DND-41 (cell line): ENCODE measurements around the gene CBY1.

ENCODE experiments used
- ATAC-seq: fragments of 200-7000 bp; cut with Tn5 transposase; 3 replicates; pipeline ENCODE4 v1.9.1; 2021; ENCODE audit warnings: low read depth; ENCODE audit not compliant: insufficient read depth
- DNase-seq: peaks from one replicate; pipeline ENCODE4 v3.0.0-alpha.2; 2020
- H2AFZ ChIP-seq: 2 replicates; pipeline ENCODE4 v1.6.0; 2012; ENCODE audit warnings: low read depth, low read length
- H3K27ac ChIP-seq: 2 replicates; pipeline ENCODE4 v1.5.1; 2012; ENCODE audit warnings: low read length, inconsistent platforms
- H3K27me3 ChIP-seq: fragments of 200-600 bp; sonication (generic); 2 replicates; pipeline ENCODE4 v1.6.0; 2012; ENCODE audit warnings: low read length, mild to moderate bottlenecking, inconsistent platforms; ENCODE audit not compliant: insufficient read depth, poor library complexity
- H3K36me3 ChIP-seq: 2 replicates; pipeline ENCODE4 v1.5.1; 2012; ENCODE audit warnings: low read length, inconsistent platforms; ENCODE audit not compliant: insufficient read depth
- H3K4me1 ChIP-seq: 2 replicates; pipeline ENCODE4 v1.5.1; 2012; ENCODE audit warnings: mild to moderate bottlenecking, low read length; ENCODE audit not compliant: insufficient read depth
- H3K4me2 ChIP-seq: 2 replicates; pipeline ENCODE4 v1.6.0; 2012; ENCODE audit warnings: mild to moderate bottlenecking, moderate library complexity, low read length, inconsistent platforms; ENCODE audit not compliant: insufficient read depth
- H3K4me3 ChIP-seq, 2 experiments: fragments of 200-600 bp in 1 of 2; shearing (Covaris generic) in 1 of 2; 2 replicates each; pipeline ENCODE4 v1.5.1; 2012 to 2016; ENCODE audit warnings: inconsistent platforms in 2 of 2, low read length in 2 of 2, mild to moderate bottlenecking in 2 of 2, low read depth in 1 of 2, moderate library complexity in 1 of 2
- H3K79me2 ChIP-seq: 2 replicates; pipeline ENCODE4 v1.6.0; 2012; ENCODE audit warnings: low read length, inconsistent platforms; ENCODE audit not compliant: insufficient read depth
- H3K9ac ChIP-seq: 2 replicates; pipeline ENCODE4 v1.6.0; 2012; ENCODE audit warnings: low read depth, mild to moderate bottlenecking, inconsistent platforms, low read length, moderate library complexity
- H3K9me3 ChIP-seq: 2 replicates; pipeline ENCODE4 v1.5.1; 2012; ENCODE audit warnings: low read length, moderate library complexity, mild to moderate bottlenecking, inconsistent platforms; ENCODE audit not compliant: insufficient read depth, severe bottlenecking
- H4K20me1 ChIP-seq: 2 replicates; pipeline ENCODE4 v1.6.0; 2012; ENCODE audit warnings: low read length; ENCODE audit not compliant: insufficient read depth
- EZH2 ChIP-seq: IDR thresholded peaks from 3 replicates; pipeline ENCODE4 v1.6.1; 2012; ENCODE audit warnings: borderline replicate concordance, low read depth, mild to moderate bottlenecking, moderate library complexity, low read length, inconsistent platforms; ENCODE audit not compliant: severe bottlenecking
- TF ChIP-seq, protein P1 (sequence below): IDR thresholded peaks from 2 replicates; pipeline ENCODE4 v1.5.1; 2012; ENCODE audit warnings: borderline replicate concordance, low read length, moderate library complexity, mild to moderate bottlenecking; ENCODE audit not compliant: poor library complexity, severe bottlenecking; ENCODE audit errors: extremely low read depth

CBY1 gene

DNA sequence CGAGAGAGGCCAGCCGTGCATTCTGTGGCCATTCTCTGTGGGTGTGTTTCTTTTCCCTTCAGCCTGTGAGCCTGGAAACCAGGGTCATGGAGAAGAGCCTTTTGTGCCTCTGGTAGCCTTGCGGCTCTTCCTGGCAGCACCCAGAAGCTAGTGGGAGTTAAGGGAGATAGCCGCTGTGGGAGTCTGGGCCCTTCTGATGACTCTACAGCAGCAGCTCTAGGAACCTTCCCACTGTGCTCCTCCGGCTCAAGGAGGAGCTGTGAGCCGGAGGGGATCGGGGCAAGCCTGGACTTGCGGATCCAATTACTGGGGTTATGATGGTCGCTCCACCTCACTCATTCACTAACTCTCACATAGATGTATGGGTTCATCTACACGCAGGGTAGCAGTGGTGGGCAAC, 59.8 kb downstream of the CBY1 start:
- Histone ChIP-seq H3K4me1 (peaks cover 8% of the 10 kb centered on the region; the same call in 1 of the 2 replicates), H3K4me2 (no peak overlapping the region), H2AFZ (no peak overlapping the region), H3K9me3 (no peaks in the 10 kb centered on the region), H4K20me1 (peaks cover 58% of the 10 kb centered on the region), H3K9ac (no peak overlapping the region), H3K79me2 (peaks cover 71% of the 10 kb centered on the region), H3K27me3 (no peaks in the 10 kb centered on the region), H3K36me3 (peaks cover 70% of the 10 kb centered on the region), H3K4me3 (no peak overlapping the region), H3K27ac (no peak overlapping the region)
- ATAC-seq (no peak), DNase-seq (no peak)
- TF ChIP-seq EZH2 = no peak
- TF ChIP-seq, protein P1, sequence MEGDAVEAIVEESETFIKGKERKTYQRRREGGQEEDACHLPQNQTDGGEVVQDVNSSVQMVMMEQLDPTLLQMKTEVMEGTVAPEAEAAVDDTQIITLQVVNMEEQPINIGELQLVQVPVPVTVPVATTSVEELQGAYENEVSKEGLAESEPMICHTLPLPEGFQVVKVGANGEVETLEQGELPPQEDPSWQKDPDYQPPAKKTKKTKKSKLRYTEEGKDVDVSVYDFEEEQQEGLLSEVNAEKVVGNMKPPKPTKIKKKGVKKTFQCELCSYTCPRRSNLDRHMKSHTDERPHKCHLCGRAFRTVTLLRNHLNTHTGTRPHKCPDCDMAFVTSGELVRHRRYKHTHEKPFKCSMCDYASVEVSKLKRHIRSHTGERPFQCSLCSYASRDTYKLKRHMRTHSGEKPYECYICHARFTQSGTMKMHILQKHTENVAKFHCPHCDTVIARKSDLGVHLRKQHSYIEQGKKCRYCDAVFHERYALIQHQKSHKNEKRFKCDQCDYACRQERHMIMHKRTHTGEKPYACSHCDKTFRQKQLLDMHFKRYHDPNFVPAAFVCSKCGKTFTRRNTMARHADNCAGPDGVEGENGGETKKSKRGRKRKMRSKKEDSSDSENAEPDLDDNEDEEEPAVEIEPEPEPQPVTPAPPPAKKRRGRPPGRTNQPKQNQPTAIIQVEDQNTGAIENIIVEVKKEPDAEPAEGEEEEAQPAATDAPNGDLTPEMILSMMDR = no peak

DNA sequence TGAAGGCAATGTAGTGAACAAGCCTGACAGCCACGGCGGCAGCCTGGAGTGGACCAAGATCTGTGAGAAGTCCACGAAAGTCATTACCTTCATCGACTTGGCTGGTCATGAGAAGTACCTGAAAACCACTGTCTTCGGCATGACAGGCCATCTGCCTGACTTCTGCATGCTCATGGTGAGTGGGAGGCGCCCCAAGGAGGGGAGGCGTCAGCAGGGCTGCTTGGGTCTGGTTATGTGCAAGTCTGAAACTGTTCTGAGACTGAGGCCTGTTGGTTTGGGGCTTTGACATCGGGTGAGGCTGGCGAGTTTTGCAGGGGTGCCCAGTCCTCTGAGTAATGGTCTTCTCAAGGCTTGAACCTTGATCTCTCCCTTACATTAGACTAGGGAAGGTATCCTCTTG, 60.4 kb downstream of the CBY1 start:
- H3K9ac ChIP-seq = no peak overlapping the region
- H3K79me2 ChIP-seq = peaks cover 65% of the 10 kb centered on the region
- H3K4me1 ChIP-seq = peaks cover 8% of the 10 kb centered on the region; the same call in 1 of the 2 replicates
- H3K4me3 ChIP-seq = no peak overlapping the region
- DNase-seq = no peak
- ATAC-seq = no peak
- H4K20me1 ChIP-seq = peaks cover 55% of the 10 kb centered on the region
- H3K9me3 ChIP-seq = no peaks in the 10 kb centered on the region
- no peak overlapping the region for H3K27ac ChIP-seq
- TF ChIP-seq EZH2 = no peak
- TF ChIP-seq, protein P1 = no peak
- H2AFZ ChIP-seq = no peak overlapping the region
- no peaks in the 10 kb centered on the region for H3K27me3 ChIP-seq
- peaks cover 74% of the 10 kb centered on the region for H3K36me3 ChIP-seq
- H3K4me2 ChIP-seq = no peak overlapping the region

DNA sequence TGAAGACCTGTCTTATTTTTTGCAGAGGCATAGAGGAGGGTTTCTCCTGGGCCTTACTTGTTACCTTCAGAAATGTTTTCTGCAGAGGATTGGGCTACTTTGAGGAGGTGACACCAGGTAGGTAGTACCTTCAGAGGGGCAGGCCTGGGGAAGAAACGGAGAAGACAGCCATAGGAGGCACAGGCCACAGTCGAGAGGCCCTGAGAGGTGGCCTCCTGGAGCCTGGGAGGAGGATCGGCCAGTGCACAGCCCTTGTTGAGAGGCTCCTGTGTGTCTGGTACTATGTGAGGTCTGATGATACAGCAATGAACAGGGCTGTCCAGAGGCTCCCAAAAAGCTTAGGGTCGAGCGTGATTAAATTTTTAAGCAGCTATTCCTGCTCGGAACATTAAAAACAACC, 60.8 kb downstream of the CBY1 start:
- peaks cover 8% of the 10 kb centered on the region; the same call in 1 of the 2 replicates for H3K4me1 ChIP-seq
- DNase-seq (no peak), ATAC-seq (no peak)
- TF ChIP-seq, protein P1 = no peak
- TF ChIP-seq EZH2 = no peak
- H2AFZ ChIP-seq = no peak overlapping the region
- no peak overlapping the region for H3K9ac ChIP-seq
- H3K4me2 ChIP-seq = no peak overlapping the region
- no peak overlapping the region for H3K27ac ChIP-seq
- H3K27me3 ChIP-seq = no peaks in the 10 kb centered on the region
- peaks cover 61% of the 10 kb centered on the region for H3K79me2 ChIP-seq
- no peaks in the 10 kb centered on the region for H3K9me3 ChIP-seq
- H3K36me3 ChIP-seq = peaks cover 73% of the 10 kb centered on the region
- no peak overlapping the region for H3K4me3 ChIP-seq
- peaks cover 52% of the 10 kb centered on the region for H4K20me1 ChIP-seq

DNA sequence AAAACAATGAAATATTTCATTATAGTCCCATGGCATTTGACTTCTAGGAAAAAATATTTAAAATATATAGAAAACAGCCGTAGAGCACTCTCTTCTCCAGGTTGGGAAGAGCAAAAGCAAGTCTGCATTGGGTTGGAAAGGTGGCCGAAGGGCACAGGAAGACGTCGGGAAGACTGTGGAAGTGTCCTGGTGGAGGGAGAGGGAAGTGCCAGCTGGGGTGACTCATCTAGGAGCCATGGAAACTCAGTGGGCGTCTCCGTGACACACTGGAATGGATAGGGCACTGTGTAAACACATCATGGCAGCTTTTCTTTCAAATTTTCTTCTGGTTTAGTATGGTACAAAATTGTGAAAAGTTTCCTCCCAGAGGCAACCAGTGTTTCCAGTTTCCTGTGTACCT, 62.0 kb downstream of the CBY1 start:
- Histone ChIP-seq H4K20me1 (peaks cover 40% of the 10 kb centered on the region), H3K9me3 (no peaks in the 10 kb centered on the region), H3K27me3 (no peaks in the 10 kb centered on the region), H3K4me1 (no peaks in the 10 kb centered on the region), H3K4me2 (no peak overlapping the region), H3K79me2 (peaks cover 49% of the 10 kb centered on the region), H2AFZ (no peak overlapping the region), H3K36me3 (peaks cover 73% of the 10 kb centered on the region), H3K9ac (no peak overlapping the region), H3K27ac (no peak overlapping the region), H3K4me3 (no peak overlapping the region)
- ATAC-seq = no peak
- no peak for DNase-seq
- no peak for TF ChIP-seq EZH2
- TF ChIP-seq, protein P1 = peak; percentile 2
